NT2/D1 (cell line): ENCODE data around the gene FBXL16.

Source experiments
- DNase-seq: peaks from one replicate; pipeline ENCODE4 v3.0.0-alpha.2; 2011; ENCODE audit warnings: low read depth, low spot score
- H3K27me3 ChIP-seq: 2 replicates; pipeline ENCODE4 v1.6.0; 2011; ENCODE audit warnings: mild to moderate bottlenecking; ENCODE audit not compliant: insufficient read length, insufficient read depth
- H3K36me3 ChIP-seq: 2 replicates; pipeline ENCODE4 v1.6.1; 2011; ENCODE audit warnings: mild to moderate bottlenecking, low read length, mixed read lengths; ENCODE audit not compliant: insufficient read depth, insufficient read length
- H3K4me1 ChIP-seq: 2 replicates; pipeline ENCODE4 v1.5.1; 2011; ENCODE audit not compliant: insufficient read depth, insufficient read length
- H3K4me3 ChIP-seq: 2 replicates; pipeline ENCODE4 v1.5.1; 2011; ENCODE audit warnings: low read depth; ENCODE audit not compliant: insufficient read length
- H3K9ac ChIP-seq: 2 replicates; pipeline ENCODE4 v1.6.0; 2011; ENCODE audit warnings: low read depth; ENCODE audit not compliant: insufficient read length
- H3K9me3 ChIP-seq: 2 replicates; pipeline ENCODE4 v1.5.1; 2011; ENCODE audit warnings: mild to moderate bottlenecking, low read length; ENCODE audit not compliant: insufficient read depth
- SUZ12 ChIP-seq: IDR thresholded peaks from 2 replicates; pipeline ENCODE4 v1.6.1; 2011; ENCODE audit not compliant: insufficient read length, insufficient read depth; ENCODE audit errors: extremely low read depth
- YY1 ChIP-seq: IDR thresholded peaks from 2 replicates; pipeline ENCODE4 v1.6.1; 2011; ENCODE audit not compliant: insufficient read length, insufficient read depth
- ZNF274 ChIP-seq: IDR thresholded peaks from 2 replicates; pipeline ENCODE4 v1.6.1; 2011; ENCODE audit warnings: mild to moderate bottlenecking, low read depth, low read length

Gene FBXL16

GRCh38 chr16:728131-728889, 22.7 kb upstream of the FBXL16 start:
- Histone ChIP-seq H3K27me3 (peaks cover 6% of the 10 kb centered on the region), H3K36me3 (peaks cover 44% of the 10 kb centered on the region), H3K9me3 (no peaks in the 10 kb centered on the region), H3K4me3 (peak overlapping the region; percentile 91), H3K4me1 (peaks cover 21% of the 10 kb centered on the region), H3K9ac (peak overlapping the region; percentile 96)
- no peak for TF ChIP-seq ZNF274
- TF ChIP-seq YY1: no peak
- no peak for TF ChIP-seq SUZ12
- no peak for DNase-seq

GRCh38 chr16:727291-727977, 21.8 kb upstream of the FBXL16 start:
- DNase-seq: no peak
- Histone ChIP-seq H3K9ac (peak overlapping the region; percentile 96), H3K4me1 (peaks cover 21% of the 10 kb centered on the region)

GRCh38 chr16:726438-727290, 21.1 kb upstream of the FBXL16 start, which contains the start of the genes CCDC78 and HAGHL:
CCDC78 (minus strand) TSS chr16:726443; CDS start chr16:726367, 76 bp downstream.
HAGHL (plus strand) TSS chr16:727106; CDS start chr16:727510, 404 bp downstream.
- peak within 1 kb of the TSS; percentile 96 for H3K9ac ChIP-seq
- peak within 1 kb of the TSS; percentile 91 for H3K4me3 ChIP-seq
- H3K9me3 ChIP-seq: no peaks in the 10 kb centered on the region; the same call in 1 of the 2 replicates
- peaks cover 39% of the 10 kb centered on the region for H3K36me3 ChIP-seq
- DNase-seq: peak; percentile 62
- peaks cover 24% of the 10 kb centered on the region for H3K4me1 ChIP-seq
- no peak for TF ChIP-seq YY1
- no peak for TF ChIP-seq SUZ12
- no peak for TF ChIP-seq ZNF274
- H3K27me3 ChIP-seq: peaks cover 6% of the 10 kb centered on the region

More at GRCh38 chr16:727291-727977, 21.8 kb upstream of the FBXL16 start:
- H3K9me3 ChIP-seq: no peaks in the 10 kb centered on the region; the same call in 1 of the 2 replicates
- peaks cover 45% of the 10 kb centered on the region for H3K36me3 ChIP-seq
- TF ChIP-seq ZNF274: no peak
- no peak for TF ChIP-seq YY1
- TF ChIP-seq SUZ12: no peak
- H3K4me3 ChIP-seq: peak overlapping the region; percentile 91
- H3K27me3 ChIP-seq: peaks cover 6% of the 10 kb centered on the region

GRCh38 chr16:726188-726437, 20.5 kb upstream of the FBXL16 start:
- TF ChIP-seq YY1 (no peak), ZNF274 (no peak), SUZ12 (no peak)
- H3K36me3 ChIP-seq: peaks cover 33% of the 10 kb centered on the region
- H3K4me3 ChIP-seq: peak overlapping the region; percentile 40
- DNase-seq: no peak
- peak overlapping the region; percentile 77 for H3K9ac ChIP-seq
- peaks cover 27% of the 10 kb centered on the region for H3K4me1 ChIP-seq
- peaks cover 6% of the 10 kb centered on the region for H3K27me3 ChIP-seq
- no peaks in the 10 kb centered on the region; the same call in 1 of the 2 replicates for H3K9me3 ChIP-seq

GRCh38 chr16:725463-726187, 20.0 kb upstream of the FBXL16 start:
- no peak for TF ChIP-seq ZNF274
- TF ChIP-seq YY1: no peak
- TF ChIP-seq SUZ12: no peak
- H3K36me3 ChIP-seq: peaks cover 28% of the 10 kb centered on the region
- H3K9me3 ChIP-seq: no peaks in the 10 kb centered on the region; the same call in 1 of the 2 replicates
- no peak for DNase-seq
- H3K4me3 ChIP-seq: peak overlapping the region; percentile 40
- peak overlapping the region; percentile 77 for H3K9ac ChIP-seq
- H3K4me1 ChIP-seq: peaks cover 26% of the 10 kb centered on the region
- H3K27me3 ChIP-seq: peaks cover 6% of the 10 kb centered on the region

GRCh38 chr16:725041-725376, 19.4 kb upstream of the FBXL16 start:
- Histone ChIP-seq H3K4me3 (no peak overlapping the region), H3K9me3 (no peaks in the 10 kb centered on the region; the same call in 1 of the 2 replicates), H3K36me3 (peaks cover 22% of the 10 kb centered on the region), H3K4me1 (peaks cover 25% of the 10 kb centered on the region), H3K27me3 (peaks cover 6% of the 10 kb centered on the region), H3K9ac (no peak overlapping the region)
- no peak for TF ChIP-seq SUZ12
- TF ChIP-seq YY1: no peak
- no peak for TF ChIP-seq ZNF274
- DNase-seq: no peak
